ENCODE results near the gene PSTPIP2.

Gene PSTPIP2

GRCh38 chr18:46071653-46072375, at the start of gene PSTPIP2:
TSS of gene PSTPIP2 (minus strand) at chr18:46072260. CDS start at chr18:46072188, 72 bp downstream.
- H3K9ac ChIP-seq (ENCODE audit: low read depth in 1 of 2, low read length in 2 of 2): peak within 1 kb of the TSS; percentile 47 to 71
- H3K27ac ChIP-seq (ENCODE audit: low read depth in 2 of 2, low read length in 2 of 2): no peak within 1 kb of the TSS
- peaks cover 6 to 9% of the 10 kb centered on the region in 2 donors for H3K4me1 ChIP-seq (ENCODE audit: control insufficient read depth in 2 of 2, insufficient read depth in 2 of 2, low read length in 2 of 2)

GRCh38 chr18:46113751-46114150, 41.7 kb upstream of the PSTPIP2 start:
- Histone ChIP-seq H3K4me3 (ENCODE audit: low read length in 2 of 2) (no peak overlapping the region), H3K36me3 (ENCODE audit: control insufficient read depth in 2 of 2, insufficient read depth in 2 of 2, low read length in 2 of 2) (peaks cover 0 to 11% of the 10 kb centered on the region in 2 donors), H3K9ac (ENCODE audit: low read depth in 1 of 2, low read length in 2 of 2) (no peak overlapping the region)

More at GRCh38 chr18:46071653-46072375, at the start of gene PSTPIP2:
- Histone ChIP-seq H3K4me3 (ENCODE audit: low read length in 2 of 2) (peak within 1 kb of the TSS; percentile 69 to 78), H3K27me3 (ENCODE audit: control insufficient read depth in 2 of 2, insufficient read depth in 2 of 2, low read length in 2 of 2) (peaks cover 0 to 2% of the 10 kb centered on the region in 2 donors), H3K9me3 (ENCODE audit: control insufficient read depth in 2 of 2, low read length in 2 of 2) (no peaks in the 10 kb centered on the region), H3K36me3 (ENCODE audit: control insufficient read depth in 2 of 2, insufficient read depth in 2 of 2, low read length in 2 of 2) (no peaks in the 10 kb centered on the region)

GRCh38 chr18:46110406-46110805, 38.3 kb upstream of the PSTPIP2 start:
- H3K27ac ChIP-seq (ENCODE audit: low read depth in 2 of 2, low read length in 2 of 2): no peak overlapping the region
- peaks cover 0 to 14% of the 10 kb centered on the region in 2 donors for H3K36me3 ChIP-seq (ENCODE audit: control insufficient read depth in 2 of 2, insufficient read depth in 2 of 2, low read length in 2 of 2)
- no peaks in the 10 kb centered on the region for H3K27me3 ChIP-seq (ENCODE audit: control insufficient read depth in 2 of 2, insufficient read depth in 2 of 2, low read length in 2 of 2)
- no peak overlapping the region for H3K9ac ChIP-seq (ENCODE audit: low read depth in 1 of 2, low read length in 2 of 2)
- H3K4me1 ChIP-seq (ENCODE audit: control insufficient read depth in 2 of 2, insufficient read depth in 2 of 2, low read length in 2 of 2): peaks cover 0 to 2% of the 10 kb centered on the region in 2 donors
- H3K4me3 ChIP-seq (ENCODE audit: low read length in 2 of 2): no peak overlapping the region
- H3K9me3 ChIP-seq (ENCODE audit: control insufficient read depth in 2 of 2, low read length in 2 of 2): no peaks in the 10 kb centered on the region

More at GRCh38 chr18:46113751-46114150, 41.7 kb upstream of the PSTPIP2 start:
- Histone ChIP-seq H3K9me3 (ENCODE audit: control insufficient read depth in 2 of 2, low read length in 2 of 2) (no peaks in the 10 kb centered on the region), H3K4me1 (ENCODE audit: control insufficient read depth in 2 of 2, insufficient read depth in 2 of 2, low read length in 2 of 2) (peaks cover 0 to 2% of the 10 kb centered on the region in 2 donors), H3K27ac (ENCODE audit: low read depth in 2 of 2, low read length in 2 of 2) (no peak overlapping the region), H3K27me3 (ENCODE audit: control insufficient read depth in 2 of 2, insufficient read depth in 2 of 2, low read length in 2 of 2) (no peaks in the 10 kb centered on the region)

GRCh38 chr18:46109386-46109785, 37.3 kb upstream of the PSTPIP2 start:
- peaks cover 0 to 2% of the 10 kb centered on the region in 2 donors for H3K4me1 ChIP-seq (ENCODE audit: control insufficient read depth in 2 of 2, insufficient read depth in 2 of 2, low read length in 2 of 2)
- no peak overlapping the region for H3K4me3 ChIP-seq (ENCODE audit: low read length in 2 of 2)
- no peak overlapping the region for H3K9ac ChIP-seq (ENCODE audit: low read depth in 1 of 2, low read length in 2 of 2)
- no peaks in the 10 kb centered on the region for H3K27me3 ChIP-seq (ENCODE audit: control insufficient read depth in 2 of 2, insufficient read depth in 2 of 2, low read length in 2 of 2)
- H3K9me3 ChIP-seq (ENCODE audit: control insufficient read depth in 2 of 2, low read length in 2 of 2): no peaks in the 10 kb centered on the region
- H3K27ac ChIP-seq (ENCODE audit: low read depth in 2 of 2, low read length in 2 of 2): no peak overlapping the region
- H3K36me3 ChIP-seq (ENCODE audit: control insufficient read depth in 2 of 2, insufficient read depth in 2 of 2, low read length in 2 of 2): peaks cover 0 to 9% of the 10 kb centered on the region in 2 donors

GRCh38 chr18:46104128-46104911, 32.3 kb upstream of the PSTPIP2 start, which contains the start of gene HAUS1:
TSS of gene HAUS1 (plus strand) at chr18:46104385. CDS start at chr18:46104412, 27 bp downstream.
- H3K4me1 ChIP-seq (ENCODE audit: control insufficient read depth in 2 of 2, insufficient read depth in 2 of 2, low read length in 2 of 2): no peaks in the 10 kb centered on the region
- no peaks in the 10 kb centered on the region for H3K27me3 ChIP-seq (ENCODE audit: control insufficient read depth in 2 of 2, insufficient read depth in 2 of 2, low read length in 2 of 2)
- no peaks in the 10 kb centered on the region for H3K9me3 ChIP-seq (ENCODE audit: control insufficient read depth in 2 of 2, low read length in 2 of 2)
- peak within 1 kb of the TSS; percentile 74 to 78 for H3K27ac ChIP-seq (ENCODE audit: low read depth in 2 of 2, low read length in 2 of 2)
- H3K36me3 ChIP-seq (ENCODE audit: control insufficient read depth in 2 of 2, insufficient read depth in 2 of 2, low read length in 2 of 2): peaks cover 0 to 2% of the 10 kb centered on the region in 2 donors
- peak within 1 kb of the TSS; percentile 92 to 93 for H3K4me3 ChIP-seq (ENCODE audit: low read length in 2 of 2)
- peak within 1 kb of the TSS; percentile 78 to 80 for H3K9ac ChIP-seq (ENCODE audit: low read depth in 1 of 2, low read length in 2 of 2)

- no peak overlapping the region for H3K27ac ChIP-seq (ENCODE audit: low read depth in 2 of 2, low read length in 2 of 2)
- H3K9me3 ChIP-seq (ENCODE audit: control insufficient read depth in 2 of 2, low read length in 2 of 2): no peaks in the 10 kb centered on the region
- H3K4me1 ChIP-seq (ENCODE audit: control insufficient read depth in 2 of 2, insufficient read depth in 2 of 2, low read length in 2 of 2): peaks cover 7 to 8% of the 10 kb centered on the region in 2 donors
- H3K36me3 ChIP-seq (ENCODE audit: control insufficient read depth in 2 of 2, insufficient read depth in 2 of 2, low read length in 2 of 2): peaks cover 0 to 5% of the 10 kb centered on the region in 2 donors
- H3K4me3 ChIP-seq (ENCODE audit: low read length in 2 of 2): no peak overlapping the region
- no peaks in the 10 kb centered on the region for H3K27me3 ChIP-seq (ENCODE audit: control insufficient read depth in 2 of 2, insufficient read depth in 2 of 2, low read length in 2 of 2)
- no peak overlapping the region for H3K9ac ChIP-seq (ENCODE audit: low read depth in 1 of 2, low read length in 2 of 2)
These were observed 27.4 kb upstream of the PSTPIP2 start for GRCh38 chr18:46099463-46099862.

GRCh38 chr18:46098616-46098933, 26.5 kb upstream of the PSTPIP2 start:
- H3K36me3 ChIP-seq (ENCODE audit: control insufficient read depth in 2 of 2, insufficient read depth in 2 of 2, low read length in 2 of 2): peaks cover 2 to 10% of the 10 kb centered on the region in 2 donors
- H3K9me3 ChIP-seq (ENCODE audit: control insufficient read depth in 2 of 2, low read length in 2 of 2): no peaks in the 10 kb centered on the region
- H3K4me1 ChIP-seq (ENCODE audit: control insufficient read depth in 2 of 2, insufficient read depth in 2 of 2, low read length in 2 of 2): peaks cover 7 to 8% of the 10 kb centered on the region in 2 donors
- peak overlapping the region; percentile 48 to 99 for H3K9ac ChIP-seq (ENCODE audit: low read depth in 1 of 2, low read length in 2 of 2)
- H3K27ac ChIP-seq (ENCODE audit: low read depth in 2 of 2, low read length in 2 of 2): peak overlapping the region; percentile 96 to 97
- H3K27me3 ChIP-seq (ENCODE audit: control insufficient read depth in 2 of 2, insufficient read depth in 2 of 2, low read length in 2 of 2): no peaks in the 10 kb centered on the region
- peak overlapping the region; percentile 75 to 100 for H3K4me3 ChIP-seq (ENCODE audit: low read length in 2 of 2)

- peak within 1 kb of the TSS; percentile 96 to 97 for H3K27ac ChIP-seq (ENCODE audit: low read depth in 2 of 2, low read length in 2 of 2)
- H3K27me3 ChIP-seq (ENCODE audit: control insufficient read depth in 2 of 2, insufficient read depth in 2 of 2, low read length in 2 of 2): no peaks in the 10 kb centered on the region
- H3K4me1 ChIP-seq (ENCODE audit: control insufficient read depth in 2 of 2, insufficient read depth in 2 of 2, low read length in 2 of 2): peaks cover 7 to 8% of the 10 kb centered on the region in 2 donors
- peak within 1 kb of the TSS; percentile 98 to 99 for H3K9ac ChIP-seq (ENCODE audit: low read depth in 1 of 2, low read length in 2 of 2)
- peak within 1 kb of the TSS; percentile 75 to 100 for H3K4me3 ChIP-seq (ENCODE audit: low read length in 2 of 2)
- no peaks in the 10 kb centered on the region for H3K9me3 ChIP-seq (ENCODE audit: control insufficient read depth in 2 of 2, low read length in 2 of 2)
- H3K36me3 ChIP-seq (ENCODE audit: control insufficient read depth in 2 of 2, insufficient read depth in 2 of 2, low read length in 2 of 2): peaks cover 3 to 15% of the 10 kb centered on the region in 2 donors
These were observed 25.9 kb upstream of the PSTPIP2 start, which contains the start of gene ATP5F1A for GRCh38 chr18:46097801-46098615. TSS of gene ATP5F1A (minus strand) at chr18:46098296. CDS start at chr18:46098231, 65 bp downstream.

GRCh38 chr18:46097431-46097800, 25.4 kb upstream of the PSTPIP2 start:
- Histone ChIP-seq H3K27me3 (ENCODE audit: control insufficient read depth in 2 of 2, insufficient read depth in 2 of 2, low read length in 2 of 2) (no peaks in the 10 kb centered on the region), H3K27ac (ENCODE audit: low read depth in 2 of 2, low read length in 2 of 2) (peak overlapping the region; percentile 96 to 97), H3K4me1 (ENCODE audit: control insufficient read depth in 2 of 2, insufficient read depth in 2 of 2, low read length in 2 of 2) (peaks cover 7 to 8% of the 10 kb centered on the region in 2 donors), H3K4me3 (ENCODE audit: low read length in 2 of 2) (peak overlapping the region; percentile 75 to 100), H3K36me3 (ENCODE audit: control insufficient read depth in 2 of 2, insufficient read depth in 2 of 2, low read length in 2 of 2) (peaks cover 7 to 19% of the 10 kb centered on the region in 2 donors), H3K9me3 (ENCODE audit: control insufficient read depth in 2 of 2, low read length in 2 of 2) (no peaks in the 10 kb centered on the region), H3K9ac (ENCODE audit: low read depth in 1 of 2, low read length in 2 of 2) (peak overlapping the region; percentile 98 to 99)

Measured in mucosa of rectum (tissue), 2 donors.